Stimulated activated CD4-positive, alpha-beta T cell treated with anti-CD3 and anti-CD28 coated beads, TNF-alpha, amount 100 ng/mL, for 24 hours (primary cell): ENCODE measurements around the gene RNF130.
A peak's percentile ranks its signal among the peaks of the same experiment; 100 is the strongest.
"Not testable (repeated sequence)": the region's sequence is repeated elsewhere in the genome, so short reads cannot be mapped to it uniquely, and the experiment has no call there.

Source experiments
- DNase-seq, 3 experiments: peaks; one replicate each; pipeline ENCODE4 v3.0.0-alpha.2; 2020; ENCODE audit warnings: low read depth in 3 of 3

The RNF130 gene

GRCh38 chr5:180018347-180019060 is 53.1 kb downstream of the RNF130 start:
- no peak for DNase-seq

DNA sequence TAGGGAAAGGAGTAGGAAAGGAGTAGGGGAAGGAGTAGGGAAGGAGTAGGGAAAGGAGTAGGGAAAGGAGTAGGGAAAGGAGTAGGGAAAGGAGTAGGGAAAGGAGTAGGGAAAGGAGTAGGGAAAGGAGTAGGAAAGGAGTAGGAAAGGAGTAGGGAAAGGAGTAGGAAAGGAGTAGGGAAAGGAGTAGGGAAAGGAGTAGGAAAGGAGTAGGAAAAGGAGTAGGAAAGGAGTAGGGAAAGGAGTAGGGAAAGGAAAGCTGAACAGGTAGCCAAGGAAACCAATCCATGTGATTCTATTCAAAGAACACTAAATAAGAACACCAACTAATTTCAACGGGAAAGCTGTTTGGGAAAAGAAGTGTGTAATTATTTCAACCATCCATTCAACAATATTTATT is 56.0 kb downstream of the RNF130 start:
- not testable (repeated sequence) for DNase-seq

DNA sequence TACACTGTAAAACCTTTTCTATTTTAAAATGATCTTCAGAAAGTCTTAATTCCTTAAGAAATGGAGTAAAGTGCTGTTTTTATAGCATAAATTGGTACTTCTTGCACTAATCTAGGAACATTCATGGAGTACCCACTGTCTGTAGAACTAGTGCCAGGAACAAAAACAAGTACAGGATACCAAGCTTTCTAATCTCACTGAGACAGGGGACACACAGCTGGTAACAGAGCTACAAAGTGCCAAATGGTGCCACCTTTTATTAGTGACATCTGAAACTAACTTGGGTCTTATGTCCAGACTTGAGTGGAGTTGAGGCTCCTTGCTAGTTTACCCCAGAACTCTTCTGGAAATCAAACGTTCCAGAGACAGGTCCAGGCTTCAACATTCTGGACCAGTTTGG is 57.9 kb downstream of the RNF130 start:
- DNase-seq = no peak

- no peak for DNase-seq
These were observed 59.2 kb downstream of the RNF130 start for GRCh38 chr5:180012316-180012715.

- no peak for DNase-seq
These were observed 60.9 kb downstream of the RNF130 start for GRCh38 chr5:180010636-180011035.

GRCh38 chr5:180009581-180009980 is 62.0 kb downstream of the RNF130 start:
- no peak for DNase-seq

DNA sequence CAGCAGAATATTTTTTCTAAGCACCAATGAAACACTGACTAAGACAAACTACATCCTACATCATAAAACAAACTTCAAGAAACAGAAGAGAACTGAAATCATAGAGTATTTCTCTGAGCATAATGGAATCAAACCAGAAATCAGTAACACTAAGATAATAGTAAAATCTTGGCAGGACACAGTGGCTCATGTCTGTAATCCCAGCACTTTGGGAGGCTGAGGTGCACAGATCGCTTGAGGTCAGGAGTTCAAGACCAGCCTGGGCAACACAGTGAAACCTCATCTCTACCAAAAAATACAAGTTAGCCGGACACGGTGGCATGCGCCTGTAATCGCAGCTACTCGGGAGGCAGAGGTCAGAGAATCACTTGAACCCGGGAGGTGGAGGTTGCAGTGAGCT is 63.1 kb downstream of the RNF130 start:
- no peak for DNase-seq

GRCh38 chr5:180007582-180007981 is 64.0 kb downstream of the RNF130 start:
- no peak for DNase-seq

DNA sequence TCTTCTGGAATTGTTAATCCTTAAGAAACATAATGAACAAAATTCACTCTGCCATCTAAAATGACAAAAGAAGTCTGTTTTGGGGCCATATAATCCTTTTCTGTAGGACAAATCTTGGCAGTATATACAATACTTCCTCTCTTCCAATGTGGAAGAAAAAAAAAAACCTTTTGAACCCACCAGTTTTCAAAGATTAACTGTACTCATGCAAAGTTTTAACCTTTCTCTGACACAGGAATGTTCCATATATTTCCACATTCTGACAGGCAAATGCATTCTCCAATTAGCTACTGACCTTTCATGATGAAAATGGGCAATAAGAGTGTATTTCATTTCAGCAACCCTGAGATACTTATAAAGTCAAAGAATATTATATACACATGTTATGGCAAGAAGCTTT is 65.4 kb downstream of the RNF130 start:
- DNase-seq = no peak

GRCh38 chr5:180003127-180003526 is 68.4 kb downstream of the RNF130 start:
- no peak for DNase-seq

- DNase-seq = no peak
These were observed 69.8 kb downstream of the RNF130 start for GRCh38 chr5:180001742-180002141.

DNA sequence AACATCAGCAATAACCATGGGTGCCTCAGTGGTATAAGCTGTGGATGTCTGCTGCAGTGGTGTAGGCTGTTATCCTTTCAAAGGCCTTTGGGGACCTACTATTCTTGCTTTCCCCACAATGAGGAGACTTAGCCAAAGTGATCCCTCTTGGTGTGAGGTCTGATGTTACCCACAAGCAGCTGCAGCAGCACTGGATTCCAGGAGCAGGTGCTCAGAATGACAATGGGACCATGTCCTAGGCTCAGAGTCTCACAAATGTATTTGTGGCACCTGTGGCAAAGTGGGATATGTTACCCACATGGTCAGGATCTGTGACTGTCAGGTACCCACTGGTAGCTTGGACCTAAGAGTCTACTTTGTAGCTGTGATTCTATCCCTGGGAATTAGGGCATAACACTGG is 70.4 kb downstream of the RNF130 start:
- no peak for DNase-seq

DNA sequence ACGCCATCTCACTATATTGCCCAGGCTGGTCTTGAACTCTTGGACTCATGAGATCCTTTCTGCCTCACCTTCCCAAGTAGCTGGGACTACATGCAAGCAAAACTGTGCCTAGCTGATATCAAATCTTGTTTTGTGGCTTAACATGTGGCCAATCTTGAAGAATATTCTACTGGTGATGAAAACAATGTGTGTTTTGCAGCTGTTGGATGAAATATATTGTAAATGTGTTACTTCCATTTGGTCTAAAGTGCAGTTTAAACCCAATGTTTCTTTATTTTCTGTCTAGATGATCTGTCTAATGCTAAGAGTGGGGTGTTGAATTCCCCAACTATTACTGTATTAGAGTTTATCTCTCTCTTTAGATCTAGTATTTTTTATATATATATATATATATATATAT is 73.1 kb downstream of the RNF130 start:
- DNase-seq = no peak

DNA sequence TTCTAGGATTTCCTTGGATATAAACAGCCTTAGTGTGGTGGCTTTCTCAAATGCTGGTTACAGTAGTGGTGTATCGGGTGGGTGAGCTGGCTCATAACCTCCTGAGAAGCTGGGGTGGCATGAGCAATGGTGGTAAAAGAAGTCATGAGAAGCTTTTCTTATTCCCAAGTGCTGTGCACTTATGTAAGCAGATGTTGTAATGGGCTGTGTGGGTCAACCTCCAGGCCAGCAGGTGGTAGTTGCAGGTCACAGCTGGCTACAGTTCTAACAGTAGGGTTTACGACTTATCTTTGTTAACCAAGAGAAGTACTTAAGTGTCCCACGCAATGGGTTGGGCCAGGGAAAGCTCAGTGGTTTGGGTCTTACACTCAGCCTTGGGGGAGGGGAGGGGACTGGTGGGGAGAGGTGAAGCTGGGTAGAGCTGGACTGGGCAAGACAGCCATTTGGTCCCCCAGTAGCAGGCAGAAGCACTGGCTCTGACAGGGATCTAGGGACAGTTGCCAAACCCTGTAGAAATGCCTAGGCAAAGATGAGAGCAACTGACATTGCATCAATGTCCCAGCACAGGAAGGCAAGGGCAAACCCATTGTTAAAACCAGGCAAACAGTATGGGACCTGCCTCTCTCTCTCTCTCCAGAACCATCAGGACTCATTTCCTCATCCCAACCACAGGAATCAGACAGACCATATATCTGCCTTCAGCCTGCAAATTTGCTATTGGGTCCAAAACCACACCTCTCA is 76.8 kb downstream of the RNF130 start:
- no peak for DNase-seq

GRCh38 chr5:179992855-179993254 is 78.7 kb downstream of the RNF130 start:
- not testable (repeated sequence) for DNase-seq

- DNase-seq = no peak
These were observed 80.5 kb downstream of the RNF130 start for GRCh38 chr5:179991106-179991505.

- not testable (repeated sequence) for DNase-seq
These were observed 81.0 kb downstream of the RNF130 start for GRCh38 chr5:179990525-179990924.

- no peak for DNase-seq
These were observed 85.2 kb downstream of the RNF130 start for GRCh38 chr5:179986328-179986727.

DNA sequence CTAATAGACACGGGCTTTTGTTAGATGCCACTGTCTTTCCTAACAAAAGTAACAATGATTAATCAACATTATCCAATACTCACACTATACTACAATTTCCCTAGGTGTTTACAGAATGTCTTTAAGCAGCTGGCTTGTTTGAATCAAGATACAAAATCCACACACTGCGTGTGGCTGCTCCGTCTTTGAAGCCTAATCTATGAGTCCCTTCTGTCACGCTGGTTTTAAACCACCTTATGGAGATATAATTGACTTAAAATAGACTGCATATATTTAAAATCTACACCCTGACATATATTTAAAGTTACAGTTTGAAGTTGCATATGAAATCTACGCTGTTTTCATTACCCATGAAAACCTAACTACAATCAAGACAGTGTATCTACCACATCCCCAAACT is 89.9 kb downstream of the RNF130 start:
- DNase-seq = no peak

DNA sequence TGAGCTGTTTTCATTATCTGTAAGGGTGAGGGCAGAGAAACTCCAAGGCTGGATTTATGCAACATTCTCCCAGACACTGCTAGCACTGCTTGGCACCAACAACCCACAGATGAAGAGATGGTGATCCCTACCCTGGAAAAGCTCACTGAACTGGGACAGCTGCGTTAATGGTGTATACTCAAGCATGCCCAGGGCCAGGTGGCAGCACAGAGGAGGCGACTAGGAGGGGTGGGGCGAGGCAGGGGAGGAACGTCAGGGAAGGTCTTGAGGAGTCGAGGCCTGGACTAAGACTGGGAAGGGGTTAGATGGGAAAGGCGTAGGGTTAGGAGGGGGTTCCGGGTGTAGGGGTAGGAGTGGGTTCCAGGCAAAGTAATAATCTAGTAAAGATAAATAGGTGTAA is 90.8 kb downstream of the RNF130 start:
- no peak for DNase-seq

GRCh38 chr5:179978792-179979191 is 92.8 kb downstream of the RNF130 start:
- DNase-seq = no peak

DNA sequence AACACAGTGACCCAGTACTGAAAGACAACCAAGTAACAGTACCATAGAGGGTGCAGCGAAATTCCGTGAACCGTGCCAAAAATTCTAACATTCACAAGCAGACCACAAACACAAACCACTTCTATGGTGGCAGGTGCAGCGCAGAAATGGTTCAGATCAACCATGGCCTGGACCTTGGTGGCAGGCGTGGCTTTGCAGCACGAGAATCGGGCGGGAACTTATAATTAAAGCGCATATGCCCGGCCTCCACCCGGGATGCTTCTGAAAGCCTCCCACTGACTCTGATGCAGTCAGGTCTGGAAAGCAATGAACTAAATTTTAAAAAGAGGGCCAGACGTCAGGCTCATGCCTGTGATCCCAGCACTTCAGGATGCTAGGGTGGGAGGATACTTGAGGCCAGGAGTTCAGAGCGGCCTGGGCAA is 95.8 kb downstream of the RNF130 start:
- DNase-seq = no peak

- peak in 1 of 3 experiments; percentile 13 for DNase-seq
These were observed 96.4 kb downstream of the RNF130 start for GRCh38 chr5:179974946-179975712.
